ENCODE results near the gene PEDS1. TPM values are rescaled to one million over a fixed set of nuclear protein-coding genes. Genes with fewer than 3 reads are reported as not detected.
A peak's percentile ranks its signal among the peaks of the same experiment; 100 is the strongest.

The PEDS1 gene
- total and polyA plus RNA-seq, 2 of the 13 experiments (the other 11 are each of a cell fraction or from before 2014, with no cell fraction given) = 30.5 to 93.9 TPM

DNA sequence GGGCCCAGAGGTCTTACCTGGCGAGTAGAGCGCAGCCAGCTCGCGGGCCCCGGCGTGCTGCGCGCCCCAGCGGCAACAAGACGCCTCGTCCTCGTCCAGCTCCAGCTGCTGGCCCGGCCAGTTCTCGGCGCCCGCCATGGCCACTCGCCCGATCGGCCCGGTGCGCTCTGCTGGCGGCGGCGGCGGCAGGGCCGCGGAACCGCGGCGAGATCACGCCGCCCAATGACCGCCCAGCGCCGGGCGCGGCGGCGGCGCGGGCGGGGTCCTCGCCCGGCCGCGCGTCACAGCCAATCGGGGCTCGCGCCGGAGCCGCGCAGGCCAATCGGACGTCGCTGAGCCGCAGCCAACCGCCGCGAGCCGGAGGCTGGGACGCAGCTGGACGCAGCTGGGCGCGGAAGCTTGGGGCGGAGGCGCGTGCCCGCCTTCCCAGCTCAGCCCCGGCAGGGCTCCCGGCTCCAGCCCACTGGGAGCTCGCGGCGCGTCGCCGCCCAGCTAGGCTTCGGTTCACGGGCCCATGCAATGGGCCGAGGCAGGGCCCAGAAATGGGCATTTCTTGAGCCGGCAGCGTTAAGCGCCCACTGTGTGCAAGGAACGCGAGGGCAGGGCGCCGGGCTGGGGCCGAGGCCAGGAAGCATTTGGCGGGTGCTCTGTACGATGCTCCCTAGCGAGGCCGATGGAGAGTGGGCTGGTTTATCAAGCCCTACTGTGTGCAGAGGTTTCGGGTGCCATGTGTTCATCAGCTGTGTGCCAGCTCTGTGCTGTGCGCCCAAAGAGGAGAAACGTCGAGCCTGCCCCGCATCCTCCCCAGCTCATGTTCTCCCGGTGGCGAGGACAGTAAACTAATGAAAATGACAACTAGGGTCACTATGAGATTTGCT, at the start of gene PEDS1 (continued):
- 0 out of 2 replicates have a peak, but pooled peaks have one; percentile 89 for TF ChIP-seq AKNA (CRISPR knock-in tag; IDR thresholded peaks at IDR 0.05; ENCODE audit: borderline replicate concordance)
- TF ChIP-seq PRMT3 (CRISPR knock-in tag; IDR thresholded peaks at IDR 0.05; ENCODE audit: borderline replicate concordance, low read depth) = peak; percentile 98
- peak; percentile 47; the same call in 1 of the 2 replicates for TF ChIP-seq TOE1 (CRISPR knock-in tag; IDR thresholded peaks at IDR 0.05)
- peak; percentile 10; the same call in 1 of the 2 replicates for TF ChIP-seq SALL2 (CRISPR knock-in tag; IDR thresholded peaks at IDR 0.05)
- TF ChIP-seq ETV5 (CRISPR knock-in tag; IDR thresholded peaks at IDR 0.05; ENCODE audit: borderline replicate concordance) = peak; percentile 48
- TF ChIP-seq, protein P1, sequence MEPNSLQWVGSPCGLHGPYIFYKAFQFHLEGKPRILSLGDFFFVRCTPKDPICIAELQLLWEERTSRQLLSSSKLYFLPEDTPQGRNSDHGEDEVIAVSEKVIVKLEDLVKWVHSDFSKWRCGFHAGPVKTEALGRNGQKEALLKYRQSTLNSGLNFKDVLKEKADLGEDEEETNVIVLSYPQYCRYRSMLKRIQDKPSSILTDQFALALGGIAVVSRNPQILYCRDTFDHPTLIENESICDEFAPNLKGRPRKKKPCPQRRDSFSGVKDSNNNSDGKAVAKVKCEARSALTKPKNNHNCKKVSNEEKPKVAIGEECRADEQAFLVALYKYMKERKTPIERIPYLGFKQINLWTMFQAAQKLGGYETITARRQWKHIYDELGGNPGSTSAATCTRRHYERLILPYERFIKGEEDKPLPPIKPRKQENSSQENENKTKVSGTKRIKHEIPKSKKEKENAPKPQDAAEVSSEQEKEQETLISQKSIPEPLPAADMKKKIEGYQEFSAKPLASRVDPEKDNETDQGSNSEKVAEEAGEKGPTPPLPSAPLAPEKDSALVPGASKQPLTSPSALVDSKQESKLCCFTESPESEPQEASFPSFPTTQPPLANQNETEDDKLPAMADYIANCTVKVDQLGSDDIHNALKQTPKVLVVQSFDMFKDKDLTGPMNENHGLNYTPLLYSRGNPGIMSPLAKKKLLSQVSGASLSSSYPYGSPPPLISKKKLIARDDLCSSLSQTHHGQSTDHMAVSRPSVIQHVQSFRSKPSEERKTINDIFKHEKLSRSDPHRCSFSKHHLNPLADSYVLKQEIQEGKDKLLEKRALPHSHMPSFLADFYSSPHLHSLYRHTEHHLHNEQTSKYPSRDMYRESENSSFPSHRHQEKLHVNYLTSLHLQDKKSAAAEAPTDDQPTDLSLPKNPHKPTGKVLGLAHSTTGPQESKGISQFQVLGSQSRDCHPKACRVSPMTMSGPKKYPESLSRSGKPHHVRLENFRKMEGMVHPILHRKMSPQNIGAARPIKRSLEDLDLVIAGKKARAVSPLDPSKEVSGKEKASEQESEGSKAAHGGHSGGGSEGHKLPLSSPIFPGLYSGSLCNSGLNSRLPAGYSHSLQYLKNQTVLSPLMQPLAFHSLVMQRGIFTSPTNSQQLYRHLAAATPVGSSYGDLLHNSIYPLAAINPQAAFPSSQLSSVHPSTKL (CRISPR knock-in tag; IDR thresholded peaks at IDR 0.05) = peak; percentile 75
- peak; percentile 97; the same call in 1 of the 2 replicates for TF ChIP-seq BRCA1 (CRISPR knock-in tag; IDR thresholded peaks at IDR 0.05)
- TF ChIP-seq RAD21 (CRISPR knock-in tag; IDR thresholded peaks at IDR 0.05) = peak; percentile 64
- peak; percentile 79; the same call in 1 of the 2 replicates for TF ChIP-seq ZNF280D (CRISPR knock-in tag; IDR thresholded peaks at IDR 0.05)
- no peak for TF ChIP-seq ATRX (CRISPR knock-in tag; IDR thresholded peaks at IDR 0.05; ENCODE audit: borderline replicate concordance)
- TF ChIP-seq EHMT2 (IDR thresholded peaks at IDR 0.05; ENCODE audit: borderline replicate concordance, low read depth, low read length) = no peak
- peak; percentile 99 for TF ChIP-seq ATF7-NPFF (CRISPR knock-in tag; IDR thresholded peaks at IDR 0.05; ENCODE audit: low read depth)
- peak; percentile 84; the same call in 1 of the 2 replicates for TF ChIP-seq THYN1 (CRISPR knock-in tag; IDR thresholded peaks at IDR 0.05; ENCODE audit: borderline replicate concordance, low read depth)
- TF ChIP-seq TEAD2 (CRISPR knock-in tag; IDR thresholded peaks at IDR 0.05) = peak; percentile 62; the same call in 1 of the 2 replicates
- peak; percentile 98 for TF ChIP-seq ZNF737 (CRISPR knock-in tag; IDR thresholded peaks at IDR 0.05; ENCODE audit: borderline replicate concordance)
- no peak for TF ChIP-seq NAIF1 (CRISPR knock-in tag; IDR thresholded peaks at IDR 0.05; ENCODE audit: borderline replicate concordance)

Measured in HepG2 (cell line).